OCI-LY3 (cell line): ENCODE data around the gene TMEM108.

ENCODE experiments used
- CTCF ChIP-seq: fragments of 200-600, 300-600 bp; sonication (generic); IDR thresholded peaks from 2 replicates; pipeline ENCODE4 v1.5.1; 2014; ENCODE audit warnings: antibody characterized with exemption, low read length, low read depth
- EZH2phosphoT487 ChIP-seq: fragments of 200-600 bp; shearing (Covaris generic); IDR thresholded peaks from 2 replicates; pipeline ENCODE4 v1.6.1; 2018; ENCODE audit warnings: antibody characterized with exemption, mixed run types, low read depth

GRCh38 chr3:133137042-133137996 is 99.1 kb downstream of the TMEM108 start:
- TF ChIP-seq CTCF: no peak
- no peak for TF ChIP-seq EZH2phosphoT487
